HepG2 (cell line): Measurements from ENCODE around the gene MCRIP2. TPM values are rescaled to one million over a fixed set of nuclear protein-coding genes. Genes with fewer than 3 reads are reported as not detected.
A peak's percentile ranks its signal among the peaks of the same experiment; 100 is the strongest.

Experiments used
- ATF5 ChIP-seq: sonication (generic); formaldehyde crosslinking; IDR thresholded peaks from 2 replicates; pipeline ENCODE4 v1.4.0; 2020; ENCODE audit warnings: mild to moderate bottlenecking, low read depth, missing genetic modification reagents
- ATM ChIP-seq: fragments of 450-650 bp; IDR thresholded peaks from 2 replicates; pipeline ENCODE4 v1.7.1; 2017; ENCODE audit warnings: mild to moderate bottlenecking, borderline replicate concordance
- BATF2 ChIP-seq: sonication (generic); formaldehyde crosslinking; IDR thresholded peaks from 2 replicates; pipeline ENCODE4 v1.8.0; 2022; ENCODE audit warnings: mild to moderate bottlenecking, missing genetic modification reagents, moderate library complexity
- CEBPG ChIP-seq: IDR thresholded peaks from 2 replicates; pipeline ENCODE4 v1.6.1; 2016
- DMAP1 ChIP-seq: IDR thresholded peaks from 2 replicates; pipeline ENCODE4 v1.6.1; 2016
- DPF2 ChIP-seq: sonication (generic); formaldehyde crosslinking; IDR thresholded peaks from 2 replicates; pipeline ENCODE4 v1.4.0; 2020; ENCODE audit warnings: mild to moderate bottlenecking, low read depth, missing genetic modification reagents, borderline replicate concordance
- EZH2 ChIP-seq: conservative IDR thresholded peaks from 2 replicates; pipeline ENCODE4 v1.6.1; 2012; ENCODE audit warnings: mild to moderate bottlenecking, low read depth, low read length, moderate library complexity
- FOXJ3 ChIP-seq: sonication (generic); formaldehyde crosslinking; IDR thresholded peaks from 2 replicates; pipeline ENCODE4 v1.4.0; 2020; ENCODE audit warnings: missing genetic modification reagents, mild to moderate bottlenecking, borderline replicate concordance
- FOXK1 ChIP-seq: sonication (generic); formaldehyde crosslinking; IDR thresholded peaks from 2 replicates; pipeline ENCODE4 v1.4.0; 2020; ENCODE audit warnings: low read depth, missing genetic modification reagents, borderline replicate concordance
- GATAD2A ChIP-seq: IDR thresholded peaks from 2 replicates; pipeline ENCODE4 v1.6.1; 2016
- ISX ChIP-seq: sonication (generic); formaldehyde crosslinking; conservative IDR thresholded peaks from 2 replicates; pipeline ENCODE4 v1.5.0; 2020; ENCODE audit warnings: missing genetic modification reagents
- MXD4 ChIP-seq: IDR thresholded peaks from 2 replicates; pipeline ENCODE4 v1.6.1; 2016; ENCODE audit warnings: mild to moderate bottlenecking, missing biosample characterization, missing genetic modification reagents
- NFYC ChIP-seq: IDR thresholded peaks from 2 replicates; pipeline ENCODE4 v1.6.1; 2016; ENCODE audit warnings: missing genetic modification reagents, missing compliant biosample characterization
- PAF1 ChIP-seq: IDR thresholded peaks from 2 replicates; pipeline ENCODE4 v1.6.1; 2016; ENCODE audit warnings: missing genetic modification reagents, missing compliant biosample characterization
- POLR2G ChIP-seq: fragments of 200-400 bp; formaldehyde crosslinking; IDR thresholded peaks from 2 replicates; pipeline ENCODE4 v1.6.1; 2018; ENCODE audit warnings: mild to moderate bottlenecking, low read depth, low read length, moderate library complexity
- RCOR2 ChIP-seq: IDR thresholded peaks from 2 replicates; pipeline ENCODE4 v1.6.1; 2016; ENCODE audit warnings: missing biosample characterization, missing genetic modification reagents
- RNF2 ChIP-seq: fragments of 450-650 bp; conservative IDR thresholded peaks from 2 replicates; pipeline ENCODE4 v1.6.1; 2016; ENCODE audit warnings: low read depth
- RORA ChIP-seq: sonication (generic); formaldehyde crosslinking; IDR thresholded peaks from 2 replicates; pipeline ENCODE4 v1.5.0; 2020; ENCODE audit warnings: mild to moderate bottlenecking, missing genetic modification reagents, moderate library complexity
- SOX5 ChIP-seq: IDR thresholded peaks from 2 replicates; pipeline ENCODE4 v1.6.1; 2016; ENCODE audit warnings: borderline replicate concordance
- SRSF4 ChIP-seq: fragments of 200-400 bp; formaldehyde crosslinking; IDR thresholded peaks from one replicate; pipeline ENCODE4 v1.6.1; 2018; ENCODE audit warnings: mild to moderate bottlenecking, low read depth, low read length, moderate library complexity; ENCODE audit not compliant: poor library complexity, severe bottlenecking
- TAF1 ChIP-seq: sonication (generic); formaldehyde crosslinking; IDR thresholded peaks from 2 replicates; pipeline ENCODE4 v1.4.0; 2020; ENCODE audit warnings: missing genetic modification reagents
- TCF12 ChIP-seq, 2 experiments: fragments of 450-650 bp in 1 of 2; sonication (generic) in 1 of 2; formaldehyde crosslinking in 1 of 2; IDR thresholded peaks; 2 replicates each; pipeline versions ENCODE4 v1.6.1 to v1.8.0; 2017 to 2022; ENCODE audit warnings: antibody characterized with exemption in 1 of 2, mild to moderate bottlenecking in 1 of 2, missing genetic modification reagents in 1 of 2, moderate library complexity in 1 of 2
- ZBTB8A ChIP-seq: sonication (generic); formaldehyde crosslinking; IDR thresholded peaks from 2 replicates; pipeline ENCODE4 v1.4.0; 2020; ENCODE audit warnings: mild to moderate bottlenecking, low read depth, missing genetic modification reagents, borderline replicate concordance
- ZFP36L1 ChIP-seq: sonication (generic); formaldehyde crosslinking; IDR thresholded peaks from 2 replicates; pipeline ENCODE4 v1.8.0; 2022; ENCODE audit warnings: mild to moderate bottlenecking, missing genetic modification reagents, moderate library complexity
- ZFP82 ChIP-seq: sonication (generic); formaldehyde crosslinking; IDR thresholded peaks from 2 replicates; pipeline ENCODE4 v1.5.1; 2020; ENCODE audit warnings: mild to moderate bottlenecking, missing genetic modification reagents, borderline replicate concordance
- ZFYVE20 ChIP-seq: sonication (generic); formaldehyde crosslinking; IDR thresholded peaks from 2 replicates; pipeline ENCODE4 v1.8.0; 2023; ENCODE audit warnings: low read depth, mild to moderate bottlenecking, moderate library complexity, missing genetic modification reagents, borderline replicate concordance
- ZNF446 ChIP-seq: sonication (generic); formaldehyde crosslinking; IDR thresholded peaks from 2 replicates; pipeline ENCODE4 v1.5.0; 2020; ENCODE audit warnings: mild to moderate bottlenecking, missing genetic modification reagents
- ZNF547 ChIP-seq: sonication (generic); formaldehyde crosslinking; IDR thresholded peaks from 2 replicates; pipeline ENCODE4 v1.5.1; 2020; ENCODE audit warnings: mild to moderate bottlenecking, missing genetic modification reagents
- polyA plus RNA-seq, 8 experiments: library from polyadenylated mRNA; depleted of rRNA in 3 of 8; stranded (reverse) in 7 of 8; unstranded in 1 of 8; fragments of >200 nt; fragmentation: Illumina TruSeq in 4 of 8; extraction: Trizol in 4 of 8; gene quantifications; 2 replicates each; pipeline versions ENCODE4 v1.2.1 to v1.2.3, GENCODE V29; 2011 to 2016; ENCODE audit warnings: low read depth in 4 of 8, missing spikeins in 1 of 8, mixed read lengths in 1 of 8; ENCODE audit not compliant: insufficient read depth in 1 of 8
- total RNA-seq, 5 experiments: library from RNA; depleted of rRNA; stranded (reverse); fragments of >200 nt; fragmentation: Illumina TruSeq; extraction: Trizol; gene quantifications; 2 replicates each; pipeline ENCODE4 v1.2.3, GENCODE V29; 2016; ENCODE audit warnings: low read depth in 1 of 5
- TF ChIP-seq, protein P1 (sequence below): sonication (generic); formaldehyde crosslinking; IDR thresholded peaks from 2 replicates; pipeline ENCODE4 v1.9.0; 2022; ENCODE audit warnings: missing genetic modification reagents, mild to moderate bottlenecking, borderline replicate concordance

The MCRIP2 gene
- total and polyA plus RNA-seq, 2 of the 13 experiments (the other 11 are each of a cell fraction or from before 2014, with no cell fraction given), result 39.6 to 76.7 TPM

DNA sequence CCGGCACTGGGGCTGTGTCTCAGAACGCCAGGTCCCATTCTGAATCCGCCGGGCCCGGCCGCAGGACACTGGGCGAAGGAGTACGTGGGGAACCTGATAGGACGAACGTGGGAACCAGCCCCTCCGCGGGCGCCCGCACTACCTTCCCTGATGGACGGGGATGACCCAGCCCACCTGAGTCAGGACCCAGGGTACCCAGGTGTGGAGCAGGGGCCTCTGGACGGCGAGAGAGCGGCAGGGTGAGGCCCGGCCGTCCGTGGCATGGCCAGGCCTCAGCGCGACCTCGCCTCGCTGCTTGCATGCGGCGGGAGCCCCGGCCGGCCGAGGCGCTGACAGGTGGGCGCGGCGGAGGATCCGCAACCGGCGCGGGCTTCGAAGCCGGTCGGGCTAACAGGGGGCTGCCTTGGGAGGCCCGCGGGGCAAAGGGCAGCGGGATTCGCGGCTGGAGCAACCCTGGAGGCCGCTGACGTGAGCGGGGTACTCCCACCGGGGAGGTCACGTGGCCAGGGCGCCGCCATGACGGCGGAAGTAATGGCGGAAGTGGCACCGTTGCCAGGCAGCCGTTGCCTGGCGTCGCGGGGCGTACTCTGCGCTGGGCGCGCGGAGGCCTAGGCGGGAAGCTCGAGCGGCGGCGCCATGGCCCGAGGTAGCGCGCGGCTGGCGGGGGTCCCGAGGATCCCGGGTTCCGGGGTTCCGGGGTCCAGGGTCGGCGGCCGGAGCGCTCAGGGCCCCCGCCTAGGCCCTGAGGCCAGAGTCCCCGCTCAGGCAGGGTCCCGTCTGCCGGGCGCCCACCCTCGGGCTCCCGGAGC, 7.4 kb downstream of the MCRIP2 start, which contains the start of gene WDR90 (continued):
- TF ChIP-seq SOX5 (CRISPR knock-in tag) (peak; percentile 59; the same call in 1 of the 2 replicates), ISX (CRISPR knock-in tag) (0 out of 2 replicates have a peak, but pooled peaks have one; percentile 28), MXD4 (CRISPR knock-in tag) (peak; percentile 98), ZBTB8A (CRISPR knock-in tag) (peak; percentile 53), ZFYVE20 (0 out of 2 replicates have a peak, but pooled peaks have one; percentile 54), ZNF446 (CRISPR knock-in tag) (peak; percentile 70; the same call in 1 of the 2 replicates), ATF5 (CRISPR knock-in tag) (no peak), TCF12 (IDR thresholded peaks at IDR 0.05) (no peak), TCF12 (CRISPR knock-in tag; IDR thresholded peaks at IDR 0.05) (peak; percentile 80; the same call in 1 of the 2 replicates), RNF2 (peak; percentile 98), PAF1 (no peak), ZNF547 (CRISPR knock-in tag) (peak; percentile 85), GATAD2A (CRISPR knock-in tag) (0 out of 2 replicates have a peak, but pooled peaks have one; percentile 17), ZFP82 (CRISPR knock-in tag) (no peak), CEBPG (CRISPR knock-in tag) (peak; percentile 47), BATF2 (peak; percentile 64; the same call in 1 of the 2 replicates), ATM (no peak), EZH2 (no peak), ZFP36L1 (CRISPR knock-in tag) (no peak), RORA (no peak), TAF1 (peak; percentile 76), DPF2 (CRISPR knock-in tag) (no peak), SRSF4 (no peak), FOXK1 (peak; percentile 71; the same call in 1 of the 2 replicates), DMAP1 (CRISPR knock-in tag) (peak; percentile 81), RCOR2 (CRISPR knock-in tag) (no peak), FOXJ3 (CRISPR knock-in tag) (no peak), POLR2G (peak; percentile 83; the same call in 1 of the 2 replicates), NFYC (peak; percentile 47)
- TF ChIP-seq, protein P1, sequence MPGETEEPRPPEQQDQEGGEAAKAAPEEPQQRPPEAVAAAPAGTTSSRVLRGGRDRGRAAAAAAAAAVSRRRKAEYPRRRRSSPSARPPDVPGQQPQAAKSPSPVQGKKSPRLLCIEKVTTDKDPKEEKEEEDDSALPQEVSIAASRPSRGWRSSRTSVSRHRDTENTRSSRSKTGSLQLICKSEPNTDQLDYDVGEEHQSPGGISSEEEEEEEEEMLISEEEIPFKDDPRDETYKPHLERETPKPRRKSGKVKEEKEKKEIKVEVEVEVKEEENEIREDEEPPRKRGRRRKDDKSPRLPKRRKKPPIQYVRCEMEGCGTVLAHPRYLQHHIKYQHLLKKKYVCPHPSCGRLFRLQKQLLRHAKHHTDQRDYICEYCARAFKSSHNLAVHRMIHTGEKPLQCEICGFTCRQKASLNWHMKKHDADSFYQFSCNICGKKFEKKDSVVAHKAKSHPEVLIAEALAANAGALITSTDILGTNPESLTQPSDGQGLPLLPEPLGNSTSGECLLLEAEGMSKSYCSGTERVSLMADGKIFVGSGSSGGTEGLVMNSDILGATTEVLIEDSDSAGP (CRISPR knock-in tag), result peak; percentile 96
